GM15510 (cell line): Measurements from ENCODE around the gene ST6GALNAC2.

Source experiments
- POLR2A ChIP-seq: IDR thresholded peaks from 3 replicates; pipeline ENCODE4 v1.6.1; 2011; ENCODE audit warnings: borderline replicate concordance; ENCODE audit not compliant: insufficient read length; ENCODE audit errors: extremely low read depth

The ST6GALNAC2 gene

DNA sequence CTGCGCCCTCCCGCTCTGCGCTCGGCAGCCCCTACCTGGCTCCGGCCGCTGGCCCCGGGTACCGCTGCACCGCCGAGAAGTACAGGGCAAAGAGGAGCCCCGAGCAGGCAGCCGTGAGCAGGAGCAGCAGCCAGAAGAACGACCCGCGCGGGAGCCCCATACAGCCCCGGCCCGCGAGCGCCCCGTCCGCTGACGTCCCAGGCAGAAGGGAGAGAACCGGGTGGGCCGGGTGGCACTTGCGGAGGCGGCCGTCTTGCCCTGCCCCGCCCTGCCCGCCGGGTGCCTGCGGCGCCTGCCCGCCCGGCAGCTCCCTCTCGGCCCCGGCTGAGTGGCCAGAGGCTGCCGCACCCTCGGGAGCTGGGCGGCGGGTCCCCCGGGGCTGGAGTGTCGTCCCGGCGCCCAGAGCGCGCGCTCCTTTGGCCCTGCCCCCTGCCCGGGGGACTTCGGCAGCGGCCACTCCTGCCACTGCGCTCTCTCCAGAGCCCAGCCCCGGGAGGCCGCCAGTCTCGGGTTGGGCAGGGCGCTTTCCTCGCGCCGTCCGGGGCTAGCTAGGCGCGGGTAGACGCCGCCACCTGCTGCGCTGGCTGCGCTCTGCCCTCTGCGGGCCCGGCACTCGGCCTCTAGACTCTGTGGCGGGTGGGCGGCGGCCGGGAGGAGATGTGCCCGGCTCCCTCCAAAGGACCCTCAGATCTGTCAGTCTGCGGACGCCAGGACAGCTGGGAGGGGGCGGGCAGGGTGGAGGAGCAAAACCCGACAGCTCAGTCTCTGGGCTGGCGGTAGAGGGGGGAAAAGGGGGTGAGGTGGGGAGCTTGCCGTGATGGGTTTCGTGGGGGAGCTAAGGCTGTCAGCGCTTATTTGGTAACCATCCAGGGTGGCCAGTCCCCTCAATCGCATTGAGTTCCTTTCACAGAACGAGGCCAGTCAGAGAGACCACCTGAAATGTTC, at the start of gene ST6GALNAC2:
ST6GALNAC2 (minus strand) TSS at position 212 of the 945 bp plus-strand sequence; CDS start at position 160, 52 bp downstream.
- no peak for TF ChIP-seq POLR2A

- TF ChIP-seq POLR2A, result no peak
Observed at GRCh38 chr17:76635039-76635438, 49.4 kb upstream of the ST6GALNAC2 start.

DNA sequence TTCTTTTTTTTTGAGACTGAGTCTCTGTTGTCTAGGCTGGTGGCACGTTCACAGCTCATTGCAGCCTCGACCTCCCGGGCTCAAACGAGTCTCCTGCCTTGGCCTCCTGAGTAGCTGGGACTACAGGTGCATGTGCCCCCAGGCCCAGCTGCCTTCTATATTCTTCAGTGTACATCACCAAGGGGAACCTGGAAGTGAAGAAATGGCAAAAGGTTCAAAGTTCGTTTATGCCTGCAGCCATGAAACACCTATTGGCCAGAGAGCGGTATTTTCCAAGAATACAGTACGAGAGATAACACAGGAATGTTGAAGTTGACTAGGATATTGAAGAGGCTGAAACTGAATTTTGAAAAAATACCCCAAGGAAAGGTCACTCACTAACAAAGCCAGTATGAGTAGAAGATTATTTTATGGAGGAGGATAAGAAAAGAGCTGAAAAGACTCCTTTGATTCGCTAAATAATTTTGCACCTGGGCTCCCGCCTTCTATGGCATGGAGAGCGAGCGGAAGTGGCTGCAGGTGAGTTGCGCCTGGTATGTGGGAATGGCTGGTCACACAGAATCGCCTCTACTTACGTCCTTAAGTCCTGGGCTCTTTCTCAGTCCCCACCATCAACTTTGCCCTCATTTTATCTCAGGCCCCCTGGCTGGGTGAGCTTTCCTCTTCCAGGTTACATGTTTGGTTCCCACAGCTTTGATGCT, 48.1 kb upstream of the ST6GALNAC2 start:
- no peak for TF ChIP-seq POLR2A

GRCh38 chr17:76631821-76632565, 46.3 kb upstream of the ST6GALNAC2 start:
- TF ChIP-seq POLR2A, result no peak

DNA sequence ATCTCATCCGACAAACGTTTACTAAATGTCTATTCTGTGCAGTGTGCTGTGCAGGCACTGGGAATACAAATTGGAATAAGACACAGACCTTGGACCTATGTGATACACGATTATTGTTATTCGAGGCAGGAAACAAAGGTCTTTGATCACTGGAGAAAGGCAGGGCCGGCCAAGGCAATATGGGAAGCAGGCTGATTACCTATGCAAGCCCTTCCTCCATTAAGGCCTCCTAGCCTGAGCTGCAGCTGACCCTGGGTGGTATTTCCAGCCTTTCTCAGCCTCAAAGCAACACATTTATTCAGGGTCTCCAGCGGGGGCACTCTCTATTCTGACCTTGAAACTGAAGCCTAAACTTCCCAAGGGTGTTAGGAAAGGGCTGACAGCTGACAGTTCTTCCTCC, 44.5 kb upstream of the ST6GALNAC2 start:
- TF ChIP-seq POLR2A, result no peak

GRCh38 chr17:76627510-76627909, 41.9 kb upstream of the ST6GALNAC2 start:
- no peak for TF ChIP-seq POLR2A

- no peak for TF ChIP-seq POLR2A
Observed at GRCh38 chr17:76626442-76626841, 40.8 kb upstream of the ST6GALNAC2 start.

GRCh38 chr17:76625496-76625895, 39.8 kb upstream of the ST6GALNAC2 start:
- no peak for TF ChIP-seq POLR2A

DNA sequence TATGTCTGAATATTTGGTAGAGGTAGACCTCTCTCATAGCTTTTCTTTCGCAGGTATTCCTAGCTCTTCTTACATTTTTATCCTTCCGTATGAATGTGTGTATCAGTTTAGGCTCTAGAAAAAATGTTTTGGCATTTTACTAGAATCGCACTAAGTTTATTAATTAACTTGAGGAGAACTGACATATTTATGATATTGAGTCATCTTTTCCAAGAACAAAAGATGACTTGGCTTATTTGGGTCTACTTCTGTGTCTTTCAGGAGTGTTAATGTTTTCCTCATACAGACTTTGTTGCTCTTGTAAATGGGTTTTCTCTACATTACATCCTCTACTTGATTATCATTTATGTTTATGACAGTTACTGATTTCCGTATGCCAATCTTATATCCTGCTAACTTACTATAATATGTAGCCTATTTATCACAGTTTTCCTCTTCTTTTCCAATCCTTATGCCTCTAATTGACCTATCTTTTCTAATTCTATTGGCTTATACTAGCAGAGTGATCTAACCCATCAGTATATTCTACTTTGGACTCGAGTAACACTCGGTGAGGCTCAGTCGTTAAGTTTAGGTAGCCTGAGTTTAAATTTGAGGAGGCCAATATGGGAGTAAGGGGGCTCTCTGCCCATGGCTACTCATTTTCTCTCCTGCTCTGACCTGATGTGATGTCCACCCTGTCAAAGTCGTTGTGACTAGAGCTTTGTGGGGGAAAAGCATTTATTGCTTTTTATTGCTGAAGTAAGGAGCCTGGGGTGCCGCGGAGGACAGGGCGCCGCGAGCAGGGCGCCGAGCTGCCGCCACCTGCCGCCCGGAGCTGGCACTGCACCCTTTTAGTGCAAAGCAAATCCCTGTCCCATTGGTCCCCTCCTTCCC, 37.8 kb upstream of the ST6GALNAC2 start:
- no peak for TF ChIP-seq POLR2A

GRCh38 chr17:76617838-76618237, 32.2 kb upstream of the ST6GALNAC2 start:
- TF ChIP-seq POLR2A, result no peak

DNA sequence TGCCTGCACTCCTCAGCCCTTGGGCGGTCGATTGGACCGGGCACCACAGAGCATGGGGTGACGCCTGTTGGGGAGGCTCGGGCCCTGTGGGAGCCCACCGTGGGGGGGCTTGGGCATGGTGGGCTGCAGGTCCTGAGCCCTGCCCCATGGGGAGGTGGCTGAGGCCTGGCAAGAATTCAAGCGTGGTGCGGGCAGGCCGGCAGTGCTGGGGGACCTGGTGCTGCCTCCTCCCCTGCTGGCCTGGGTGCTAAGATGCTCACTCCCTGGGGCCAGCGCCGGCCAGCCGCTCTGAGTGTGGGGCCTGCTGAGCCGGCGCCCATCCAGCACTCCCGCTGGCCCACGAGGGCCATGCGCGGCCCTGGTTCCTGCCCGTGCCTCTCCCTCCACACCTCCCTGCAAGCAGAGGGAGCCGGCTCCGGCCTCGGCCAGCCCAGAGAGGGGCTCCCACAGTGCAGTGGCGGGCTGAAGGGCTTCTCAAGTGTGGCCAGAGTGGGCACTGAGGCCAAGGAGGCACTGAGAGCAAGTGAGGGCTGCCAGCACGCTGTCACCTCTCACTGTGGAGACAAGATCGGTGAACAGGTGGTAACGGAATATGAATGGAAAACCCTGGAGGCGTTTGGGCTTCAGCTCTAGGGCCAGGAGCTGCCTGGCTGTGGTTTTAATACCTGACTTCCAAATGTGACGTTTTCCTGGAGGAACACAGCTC, 29.4 kb upstream of the ST6GALNAC2 start:
- no peak for TF ChIP-seq POLR2A

- no peak for TF ChIP-seq POLR2A
Observed at GRCh38 chr17:76612977-76613851, 27.6 kb upstream of the ST6GALNAC2 start.
